AG09319 (cell line): ENCODE data around the gene DCTN3.
A peak's percentile ranks its signal among the peaks of the same experiment; 100 is the strongest.

Source experiments
- DNase-seq: peaks from one replicate; pipeline ENCODE4 v3.0.0-alpha.2; 2010; ENCODE audit warnings: low read depth; ENCODE audit errors: extremely low read depth
- CTCF ChIP-seq: IDR thresholded peaks from 2 replicates; pipeline ENCODE4 v1.5.1; 2011; ENCODE audit warnings: low read depth, mild to moderate bottlenecking, inconsistent platforms, low read length, moderate library complexity

DCTN3 gene

GRCh38 chr9:34635556-34635955 lies 15.3 kb upstream of the DCTN3 start:
- DNase-seq: no peak
- no peak for TF ChIP-seq CTCF

- no peak for DNase-seq
- no peak for TF ChIP-seq CTCF
Measured at GRCh38 chr9:34634551-34635248, 14.4 kb upstream of the DCTN3 start.

GRCh38 chr9:34633851-34634550 lies 13.7 kb upstream of the DCTN3 start:
- peak; percentile 82 for TF ChIP-seq CTCF
- DNase-seq: no peak

DNA sequence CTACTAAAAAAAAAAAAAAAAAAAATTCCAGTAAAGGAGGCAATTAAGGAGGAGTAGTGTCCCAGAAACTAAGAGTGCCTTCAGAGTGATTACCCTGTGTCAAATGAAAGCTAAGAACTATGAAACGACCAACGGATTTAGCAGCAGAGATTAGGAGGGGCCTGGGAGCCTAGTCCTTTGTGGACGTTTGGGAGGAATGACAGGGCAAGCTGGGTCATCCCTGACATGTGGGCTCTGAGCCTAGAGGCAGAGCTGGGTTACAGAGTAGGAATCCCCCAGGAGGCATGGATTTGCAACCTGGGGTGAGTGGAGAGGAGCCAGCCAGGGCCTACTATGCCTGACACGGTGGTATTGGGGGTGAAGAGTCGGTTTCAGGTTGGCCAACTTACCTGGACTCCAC lies 12.9 kb upstream of the DCTN3 start:
- DNase-seq: no peak
- TF ChIP-seq CTCF: no peak

DNA sequence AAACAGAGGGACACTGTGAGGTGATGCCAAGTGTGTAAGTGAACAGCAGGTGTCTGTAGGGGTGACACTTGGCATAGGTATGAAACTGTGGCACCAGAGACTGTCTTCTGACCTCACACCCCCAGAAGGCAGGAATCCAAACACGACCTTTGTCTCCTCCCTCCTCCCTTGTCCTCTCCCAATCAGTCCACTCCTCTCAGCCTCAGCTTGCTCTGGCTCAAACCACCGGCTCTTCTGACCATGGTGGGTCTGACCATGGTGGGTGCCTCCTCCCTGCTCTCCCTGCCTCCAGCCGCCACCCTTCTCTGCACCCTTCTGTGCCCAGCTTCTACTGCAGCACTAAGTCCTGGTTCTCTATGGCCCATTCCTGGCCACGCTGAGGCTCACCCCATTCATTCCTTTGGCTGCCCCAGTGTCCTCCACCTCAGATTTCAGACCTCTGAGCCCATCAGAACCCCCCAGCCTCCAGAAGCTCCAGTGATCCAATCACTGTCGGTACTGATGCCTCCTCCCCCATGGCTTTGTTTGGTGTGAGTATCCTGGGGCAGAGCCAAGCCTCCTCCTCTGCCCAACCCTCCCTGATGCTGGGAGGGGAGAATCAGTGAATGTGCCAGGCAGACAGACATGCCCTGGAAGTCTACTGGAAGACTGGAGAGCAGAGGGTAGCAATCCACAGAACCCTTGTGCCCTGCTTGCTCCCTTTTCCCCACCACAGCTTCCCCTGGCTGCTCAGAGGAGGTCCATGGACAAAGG lies 10.3 kb upstream of the DCTN3 start:
- TF ChIP-seq CTCF: no peak
- DNase-seq: no peak

DNA sequence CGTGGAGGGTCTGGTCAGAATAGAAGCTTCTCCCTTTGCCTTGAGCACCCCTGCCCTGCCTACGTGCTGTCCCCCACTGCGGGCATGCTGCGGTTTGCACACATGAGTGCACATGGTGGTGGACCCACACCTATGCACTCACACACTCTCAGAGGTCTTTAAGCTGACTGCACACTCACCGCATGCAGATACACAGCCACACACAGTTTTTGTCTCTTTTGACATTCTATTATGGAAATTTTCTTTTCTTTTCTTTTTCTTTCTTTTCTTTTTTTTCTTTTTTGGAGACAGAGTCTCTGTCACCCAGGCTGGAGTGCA lies 9.2 kb upstream of the DCTN3 start:
- DNase-seq: no peak
- no peak for TF ChIP-seq CTCF
